Bronchial epithelial cell (primary cell): Measurements from ENCODE around the gene SYT14. TPM values are rescaled to one million over a fixed set of nuclear protein-coding genes. Genes with fewer than 3 reads are reported as not detected.

Experiments
- DNase-seq: peaks from one replicate; pipeline ENCODE4 v3.0.0-alpha.2; 2010; ENCODE audit warnings: low read depth
- FAIRE-seq: peaks from 2 replicates; lab custom pipeline; 2011; peaks lifted over from hg19 to GRCh38; lab: Jason Lieb, UNC
- H3K27me3 ChIP-seq: 2 replicates; pipeline ENCODE4 v1.5.1; 2011; ENCODE audit warnings: low read length; ENCODE audit not compliant: control insufficient read depth, insufficient read depth
- H3K36me3 ChIP-seq: 2 replicates; pipeline ENCODE4 v1.5.1; 2011; ENCODE audit warnings: low read length; ENCODE audit not compliant: control insufficient read depth, insufficient read depth
- H3K4me3 ChIP-seq: 2 replicates; pipeline ENCODE4 v1.5.1; 2011; ENCODE audit warnings: mild to moderate bottlenecking, low read depth, low read length, control low read depth
- total RNA-seq: library from RNA; depleted of rRNA; stranded (reverse); fragments of >200 nt; gene quantifications from 2 replicates; pipeline ENCODE4 v1.2.1, GENCODE V29; 2014
- TF ChIP-seq, protein P1 (sequence below): IDR thresholded peaks from 2 replicates; pipeline ENCODE4 v1.5.1; 2011; ENCODE audit warnings: mild to moderate bottlenecking, moderate library complexity, low read length, control low read depth, inconsistent platforms; ENCODE audit not compliant: insufficient read depth, severe bottlenecking

Gene SYT14
- total RNA-seq, 1 donor from 2014 or later: not detected

- H3K4me3 ChIP-seq: no peak overlapping the region
- DNase-seq (no peak), FAIRE-seq (no peak)
- TF ChIP-seq, protein P1, sequence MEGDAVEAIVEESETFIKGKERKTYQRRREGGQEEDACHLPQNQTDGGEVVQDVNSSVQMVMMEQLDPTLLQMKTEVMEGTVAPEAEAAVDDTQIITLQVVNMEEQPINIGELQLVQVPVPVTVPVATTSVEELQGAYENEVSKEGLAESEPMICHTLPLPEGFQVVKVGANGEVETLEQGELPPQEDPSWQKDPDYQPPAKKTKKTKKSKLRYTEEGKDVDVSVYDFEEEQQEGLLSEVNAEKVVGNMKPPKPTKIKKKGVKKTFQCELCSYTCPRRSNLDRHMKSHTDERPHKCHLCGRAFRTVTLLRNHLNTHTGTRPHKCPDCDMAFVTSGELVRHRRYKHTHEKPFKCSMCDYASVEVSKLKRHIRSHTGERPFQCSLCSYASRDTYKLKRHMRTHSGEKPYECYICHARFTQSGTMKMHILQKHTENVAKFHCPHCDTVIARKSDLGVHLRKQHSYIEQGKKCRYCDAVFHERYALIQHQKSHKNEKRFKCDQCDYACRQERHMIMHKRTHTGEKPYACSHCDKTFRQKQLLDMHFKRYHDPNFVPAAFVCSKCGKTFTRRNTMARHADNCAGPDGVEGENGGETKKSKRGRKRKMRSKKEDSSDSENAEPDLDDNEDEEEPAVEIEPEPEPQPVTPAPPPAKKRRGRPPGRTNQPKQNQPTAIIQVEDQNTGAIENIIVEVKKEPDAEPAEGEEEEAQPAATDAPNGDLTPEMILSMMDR: no peak
- no peaks in the 10 kb centered on the region for H3K36me3 ChIP-seq
- no peaks in the 10 kb centered on the region for H3K27me3 ChIP-seq
Observed at GRCh38 chr1:210024282-210024681, 86.3 kb downstream of the SYT14 start.

DNA sequence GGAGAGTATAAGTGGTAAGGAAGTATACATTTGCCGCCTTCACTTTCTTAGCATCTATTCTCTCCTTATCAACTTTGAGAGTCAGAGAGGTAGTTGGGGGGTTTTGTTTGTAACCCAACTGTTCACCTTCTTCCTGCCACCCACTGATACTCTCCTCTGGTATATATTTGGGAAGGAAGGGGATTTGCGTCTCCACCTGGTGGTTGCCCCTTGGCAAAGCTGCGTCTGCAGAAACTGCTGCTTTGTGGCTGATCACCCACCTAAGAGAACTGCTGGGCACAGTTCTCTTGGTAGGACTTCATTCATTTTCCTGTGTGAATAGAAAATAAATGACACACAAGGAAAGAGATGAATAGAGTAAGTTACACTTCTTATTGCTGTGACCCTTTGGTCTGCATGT lies 87.0 kb downstream of the SYT14 start:
- Histone ChIP-seq H3K4me3 (no peak overlapping the region), H3K36me3 (no peaks in the 10 kb centered on the region), H3K27me3 (no peaks in the 10 kb centered on the region)
- no peak for DNase-seq
- TF ChIP-seq, protein P1: no peak
- no peak for FAIRE-seq

- Histone ChIP-seq H3K27me3 (no peaks in the 10 kb centered on the region), H3K36me3 (no peaks in the 10 kb centered on the region), H3K4me3 (no peak overlapping the region)
- DNase-seq (no peak), FAIRE-seq (no peak)
- TF ChIP-seq, protein P1: no peak
Observed at GRCh38 chr1:210025870-210026269, 87.9 kb downstream of the SYT14 start.

GRCh38 chr1:210027994-210028393 lies 90.0 kb downstream of the SYT14 start:
- no peak for FAIRE-seq
- TF ChIP-seq, protein P1: no peak
- Histone ChIP-seq H3K36me3 (no peaks in the 10 kb centered on the region), H3K27me3 (no peaks in the 10 kb centered on the region), H3K4me3 (no peak overlapping the region)
- no peak for DNase-seq

- no peak for DNase-seq
- Histone ChIP-seq H3K4me3 (no peak overlapping the region), H3K27me3 (no peaks in the 10 kb centered on the region), H3K36me3 (no peaks in the 10 kb centered on the region)
- no peak for FAIRE-seq
- TF ChIP-seq, protein P1: no peak
Observed at GRCh38 chr1:210031473-210031872, 93.5 kb downstream of the SYT14 start.

DNA sequence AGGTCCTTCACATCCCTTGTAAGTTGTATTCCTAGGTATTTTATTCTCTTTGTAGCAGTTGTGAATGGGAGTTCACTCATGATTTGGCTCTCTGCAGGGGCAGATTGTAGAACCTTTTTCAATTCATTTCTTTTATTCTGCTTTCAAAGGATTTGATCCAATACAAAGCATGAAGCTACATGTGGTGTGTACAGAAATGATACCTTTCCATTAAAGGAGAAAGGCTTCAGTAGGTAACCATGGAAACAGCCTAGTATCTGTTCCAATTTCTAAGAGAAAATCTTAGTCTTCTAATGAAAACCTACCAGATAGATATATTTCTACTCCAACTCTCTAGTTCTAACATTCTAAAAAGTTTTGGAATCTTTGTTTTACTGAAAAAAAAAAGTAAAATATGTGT lies 105.0 kb downstream of the SYT14 start:
- Histone ChIP-seq H3K4me3 (no peak overlapping the region), H3K27me3 (no peaks in the 10 kb centered on the region), H3K36me3 (no peaks in the 10 kb centered on the region)
- FAIRE-seq: no peak
- TF ChIP-seq, protein P1: no peak
- DNase-seq: no peak
